D721Med (cell line): ENCODE results near the gene ADCY7.

Source experiments
- DNase-seq: peaks from one replicate; pipeline ENCODE4 v3.0.0; 2011; ENCODE audit warnings: low spot score; ENCODE audit not compliant: insufficient read length
- FAIRE-seq: peaks from 2 replicates; lab custom pipeline; 2011; peaks lifted over from hg19 to GRCh38; lab: Jason Lieb, UNC
- CTCF ChIP-seq: IDR thresholded peaks from 2 replicates; pipeline ENCODE4 v1.5.1; 2012; ENCODE audit warnings: mild to moderate bottlenecking, control low read depth; ENCODE audit not compliant: insufficient read depth; ENCODE audit errors: missing control alignments

The ADCY7 gene

DNA sequence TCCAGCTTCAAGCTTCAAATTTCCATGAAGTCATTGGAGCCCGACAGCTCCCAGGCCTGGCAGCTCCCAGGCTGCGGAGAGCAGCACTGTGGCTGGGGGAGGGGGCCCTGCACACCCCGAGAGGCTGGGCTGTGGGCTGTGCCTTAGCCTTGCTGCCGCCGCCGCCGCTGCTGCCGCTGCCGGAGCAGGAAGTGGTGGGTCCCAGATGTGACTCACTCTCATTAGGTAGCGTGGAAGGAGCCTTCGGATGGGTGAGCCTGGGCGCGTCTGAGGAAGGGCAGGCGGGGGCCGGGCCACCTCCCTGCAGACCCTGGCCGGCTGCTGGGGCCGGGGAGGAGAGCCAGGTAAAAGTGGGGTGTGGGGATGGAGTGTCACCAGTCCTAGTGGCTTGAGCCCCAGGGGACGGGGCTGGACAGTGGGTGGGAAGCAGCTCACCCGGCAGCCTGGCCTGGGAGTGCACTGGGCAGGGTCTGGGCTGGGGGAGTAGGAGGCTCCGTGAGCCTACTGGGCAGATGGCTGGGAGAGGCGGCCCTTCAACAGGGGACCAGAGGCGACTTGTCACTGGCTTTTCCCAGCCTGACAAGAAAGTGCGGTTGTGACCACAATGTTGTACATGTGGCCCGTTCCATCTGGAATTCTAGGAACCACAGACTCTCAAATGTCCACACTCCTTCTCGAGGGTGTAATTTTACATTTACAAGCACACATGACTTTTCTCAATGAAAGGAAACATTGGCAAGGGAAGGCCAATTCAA lies at the start of gene ADCY7:
TSS of gene ADCY7 (plus strand) at position 215 of the 755 bp plus-strand sequence. CDS start 21,629 bp downstream, outside the sequence.
- FAIRE-seq = no peak
- no peak for TF ChIP-seq CTCF
- DNase-seq = no peak

DNA sequence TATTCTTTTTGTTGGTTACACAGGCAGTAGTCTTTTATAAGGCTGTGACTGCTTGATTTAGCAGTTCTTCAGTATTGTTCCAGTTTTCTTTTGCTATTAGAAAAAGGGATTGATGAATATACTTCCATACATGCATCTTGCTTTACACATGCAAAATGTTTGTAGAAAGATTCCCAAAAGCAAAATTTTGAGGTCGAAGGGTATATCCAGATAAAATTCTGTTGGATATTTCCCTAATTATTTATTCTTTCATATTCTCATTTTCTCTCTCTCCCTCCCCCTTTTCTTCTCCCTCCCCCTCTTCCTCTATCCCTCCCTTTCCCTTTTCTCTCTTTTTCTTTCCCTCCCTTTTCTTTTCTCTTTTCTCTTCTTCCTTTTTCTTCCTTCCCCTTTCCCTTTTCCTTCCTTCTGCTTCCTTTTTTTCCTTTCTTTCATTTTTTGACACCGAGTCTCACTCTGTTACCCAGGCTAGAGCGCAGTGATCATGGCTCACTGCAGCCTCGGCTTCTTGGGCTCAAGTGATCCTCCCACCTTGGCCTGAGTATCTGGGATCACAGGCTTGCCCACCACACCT lies 46.9 kb upstream of the ADCY7 start:
- DNase-seq (no peak), FAIRE-seq (no peak)
- TF ChIP-seq CTCF = no peak

DNA sequence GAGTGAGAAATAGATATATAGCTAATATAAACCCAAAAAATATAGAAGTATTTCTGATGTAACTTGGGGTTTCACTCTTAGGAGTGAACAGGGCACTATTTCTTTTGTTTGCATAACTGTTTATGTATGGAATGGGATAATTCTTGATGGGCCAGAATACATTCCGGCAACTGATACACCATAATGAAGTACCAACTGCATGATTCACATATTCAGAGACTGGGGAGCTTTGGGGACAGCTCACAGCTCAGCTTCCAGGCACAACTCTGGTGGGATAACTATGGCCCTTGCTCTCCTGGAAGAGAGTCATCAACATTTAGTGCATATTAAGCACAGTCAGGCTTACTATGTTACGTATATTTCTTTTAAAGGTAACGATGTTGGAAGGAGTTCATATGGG lies 42.1 kb upstream of the ADCY7 start:
- no peak for FAIRE-seq
- DNase-seq = no peak
- TF ChIP-seq CTCF = no peak

- no peak for TF ChIP-seq CTCF
- DNase-seq (no peak), FAIRE-seq (no peak)
These were observed 39.2 kb upstream of the ADCY7 start for GRCh38 chr16:50227120-50227519.

- no peak for FAIRE-seq
- TF ChIP-seq CTCF = no peak
- no peak for DNase-seq
These were observed 38.7 kb upstream of the ADCY7 start for GRCh38 chr16:50227665-50228064.

DNA sequence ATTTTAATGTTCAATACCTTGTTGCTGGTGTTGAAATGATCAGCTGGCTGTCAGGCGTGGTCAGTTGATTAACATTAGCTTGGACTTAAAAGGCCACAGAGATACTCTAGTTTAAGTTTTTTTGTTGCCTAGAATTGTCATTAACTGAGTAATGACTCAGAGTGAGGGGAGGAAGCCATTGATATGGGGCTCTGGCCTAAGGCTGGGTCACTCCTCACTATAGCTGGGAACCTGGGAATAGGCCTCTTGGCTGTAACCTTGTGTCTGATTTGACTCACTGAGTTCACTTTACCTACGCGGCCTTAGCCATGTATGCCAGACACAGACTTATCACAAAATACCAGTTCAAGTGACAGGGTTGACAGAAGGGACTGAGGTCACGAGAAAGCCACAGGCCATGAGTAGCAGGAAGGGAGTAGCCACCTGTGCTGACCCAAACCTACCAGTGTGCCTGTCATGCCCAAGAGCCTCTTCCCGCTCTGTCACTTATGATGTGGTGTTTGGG lies 37.9 kb upstream of the ADCY7 start:
- no peak for DNase-seq

More for the DNA sequence above, 37.9 kb upstream of the ADCY7 start:
- FAIRE-seq = no peak
- TF ChIP-seq CTCF = no peak
